K562 (cell line): ENCODE measurements around the gene SLFN14.

ENCODE experiments used
- AFF4 ChIP-seq: sonication (generic); formaldehyde crosslinking; IDR thresholded peaks from 2 replicates; pipeline ENCODE4 v1.8.0; 2023; ENCODE audit warnings: mild to moderate bottlenecking, missing genetic modification reagents
- CTCF ChIP-seq, 3 experiments: IDR thresholded peaks in 2 of 3; conservative IDR thresholded peaks in 1 of 3; 2 replicates each; pipeline ENCODE4 v1.5.1; 2011 to 2012; ENCODE audit warnings: low read length in 3 of 3, mild to moderate bottlenecking in 3 of 3, control low read depth in 2 of 3, improper control_type of control experiment in 1 of 3, inconsistent platforms in 1 of 3, low read depth in 1 of 3, mixed read lengths in 1 of 3, moderate library complexity in 1 of 3; ENCODE audit not compliant: insufficient read depth in 2 of 3
- EP300 ChIP-seq: IDR thresholded peaks from 2 replicates; pipeline ENCODE4 v1.6.1; 2012; ENCODE audit warnings: low read length, improper control_type of control experiment
- EZH2 ChIP-seq: IDR thresholded peaks from 2 replicates; pipeline ENCODE4 v1.6.1; 2012; ENCODE audit warnings: low read depth, mild to moderate bottlenecking, inconsistent platforms, low read length, borderline replicate concordance
- FOXP4 ChIP-seq: sonication (generic); formaldehyde crosslinking; IDR thresholded peaks from 2 replicates; pipeline ENCODE4 v1.8.0; 2022; ENCODE audit warnings: mild to moderate bottlenecking, missing genetic modification reagents, borderline replicate concordance
- HMG20B ChIP-seq: fragments of 250-450 bp; sonication (Bioruptor Pico); IDR thresholded peaks from 2 replicates; pipeline ENCODE4 v1.5.0; 2021; ENCODE audit warnings: mild to moderate bottlenecking
- POLR2A ChIP-seq: fragments of 450-650 bp; conservative IDR thresholded peaks from 2 replicates; pipeline ENCODE4 v1.6.1; 2016
- RBM39 ChIP-seq: fragments of 200-400 bp; formaldehyde crosslinking; optimal IDR thresholded peaks from 2 replicates; pipeline ENCODE3; 2018; ENCODE audit warnings: low read depth, low read length
- SIN3A ChIP-seq, 2 experiments: fragments of 150-350 bp in 1 of 2; IDR thresholded peaks; 2 replicates each; pipeline ENCODE4 v1.6.1; 2011 to 2016; ENCODE audit warnings: borderline replicate concordance in 2 of 2, low read depth in 2 of 2, low read length in 2 of 2, mild to moderate bottlenecking in 2 of 2, moderate library complexity in 2 of 2; ENCODE audit not compliant: control insufficient read depth in 1 of 2
- TEAD2 ChIP-seq: fragments of 450-650 bp; IDR thresholded peaks from 2 replicates; pipeline ENCODE4 v1.6.1; 2016; ENCODE audit warnings: missing genetic modification characterization, control low read depth, missing compliant biosample characterization
- TRIM24 ChIP-seq, 2 experiments: fragments of 450-650 bp; IDR thresholded peaks; 2 replicates each; pipeline ENCODE4 v1.6.1; 2016
- ZFP1 ChIP-seq: fragments of 450-650 bp; formaldehyde crosslinking; IDR thresholded peaks from 2 replicates; pipeline ENCODE4 v1.4.0; 2020; ENCODE audit warnings: mild to moderate bottlenecking, mixed read lengths
- ZNF217 ChIP-seq: sonication (generic); formaldehyde crosslinking; IDR thresholded peaks from 2 replicates; pipeline ENCODE4 v1.8.0; 2022; ENCODE audit warnings: mild to moderate bottlenecking, missing genetic modification reagents
- ZNF586 ChIP-seq: fragments of 450-650 bp; formaldehyde crosslinking; conservative IDR thresholded peaks from 2 replicates; pipeline ENCODE4 v1.4.0; 2020; ENCODE audit warnings: mild to moderate bottlenecking, moderate library complexity

- TF ChIP-seq ZNF586 (no peak), CTCF (IDR thresholded peaks at IDR 0.05 in 2 of 3, conservative IDR thresholded peaks at IDR 0.05 in 1 of 3; ENCODE audit: insufficient read depth in 2 of 3, low read depth in 1 of 3, low read length in 3 of 3) (no peak), FOXP4 (CRISPR knock-in tag) (no peak), TEAD2 (tag) (no peak), AFF4 (no peak; the same call in 1 of the 2 replicates), HMG20B (CRISPR knock-in tag) (no peak), POLR2A (0 out of 2 replicates have a peak, but pooled peaks have one; percentile 40), EP300 (peak; percentile 6; the same call in 1 of the 2 replicates), SIN3A (IDR thresholded peaks at IDR 0.05; ENCODE audit: borderline replicate concordance in 2 of 2, control insufficient read depth in 1 of 2, low read depth in 2 of 2, low read length in 2 of 2) (no peak), ZFP1 (CRISPR knock-in tag) (no peak), EZH2 (no peak), ZNF217 (CRISPR knock-in tag) (no peak), RBM39 (no peak), TRIM24 (IDR thresholded peaks at IDR 0.05) (no peak)
These were observed 27.7 kb upstream of the SLFN14 start for GRCh38 chr17:35588196-35588920.
